Mucosa of rectum (tissue), 2 donors: ENCODE measurements around the gene GOLGA6C.
"Not testable (repeated sequence)": the region's sequence is repeated elsewhere in the genome, so short reads cannot be mapped to it uniquely, and the experiment has no call there.

Experiments used
- H3K27ac ChIP-seq, 2 donors: one replicate each; pipeline ENCODE4 v1.7.0; 2013; ENCODE audit warnings: inconsistent platforms in 2 of 2, low read depth in 2 of 2, low read length in 2 of 2
- H3K27me3 ChIP-seq, 2 donors: one replicate each; pipeline ENCODE4 v1.7.0; 2013; ENCODE audit warnings: low read length in 2 of 2; ENCODE audit not compliant: control insufficient read depth in 2 of 2, insufficient read depth in 2 of 2
- H3K36me3 ChIP-seq, 2 donors: one replicate each; pipeline ENCODE4 v1.7.0; 2013; ENCODE audit warnings: low read length in 2 of 2; ENCODE audit not compliant: control insufficient read depth in 2 of 2, insufficient read depth in 2 of 2
- H3K4me1 ChIP-seq, 2 donors: one replicate each; pipeline ENCODE4 v1.7.0; 2013; ENCODE audit warnings: low read length in 2 of 2, mild to moderate bottlenecking in 1 of 2; ENCODE audit not compliant: control insufficient read depth in 2 of 2, insufficient read depth in 2 of 2
- H3K4me3 ChIP-seq, 2 donors: one replicate each; pipeline ENCODE4 v1.7.0; 2013; ENCODE audit warnings: low read length in 2 of 2
- H3K9ac ChIP-seq, 2 donors: one replicate each; pipeline ENCODE4 v1.7.0; 2013; ENCODE audit warnings: low read length in 2 of 2, low read depth in 1 of 2, mild to moderate bottlenecking in 1 of 2
- H3K9me3 ChIP-seq, 2 donors: one replicate each; pipeline ENCODE4 v1.7.0; 2013; ENCODE audit warnings: low read length in 2 of 2; ENCODE audit not compliant: control insufficient read depth in 2 of 2
- donor health status: healthy.
- donor health status: Normal muscosa, but diverticular disease.

Gene GOLGA6C

GRCh38 chr15:75233504-75234190 lies 24.5 kb upstream of the GOLGA6C start:
- Histone ChIP-seq H3K4me3 (no peak overlapping the region), H3K4me1 (no peaks in the 10 kb centered on the region), H3K27ac (no peak overlapping the region), H3K9ac (no peak overlapping the region), H3K27me3 (peaks cover 0 to 3% of the 10 kb centered on the region in 2 donors), H3K9me3 (no peaks in the 10 kb centered on the region), H3K36me3 (no peaks in the 10 kb centered on the region)

- H3K4me3 ChIP-seq = no peak overlapping the region
These were observed 23.8 kb upstream of the GOLGA6C start for GRCh38 chr15:75234191-75234810.

GRCh38 chr15:75235051-75235673 lies 23.0 kb upstream of the GOLGA6C start:
- Histone ChIP-seq H3K4me1 (no peaks in the 10 kb centered on the region), H3K9me3 (no peaks in the 10 kb centered on the region), H3K36me3 (no peaks in the 10 kb centered on the region), H3K9ac (no peak overlapping the region), H3K27ac (no peak overlapping the region), H3K27me3 (peaks cover 0 to 3% of the 10 kb centered on the region in 2 donors), H3K4me3 (no peak overlapping the region)

More at GRCh38 chr15:75234191-75234810, 23.8 kb upstream of the GOLGA6C start:
- Histone ChIP-seq H3K36me3 (no peaks in the 10 kb centered on the region), H3K27me3 (peaks cover 0 to 3% of the 10 kb centered on the region in 2 donors), H3K27ac (no peak overlapping the region), H3K9me3 (no peaks in the 10 kb centered on the region), H3K9ac (no peak overlapping the region), H3K4me1 (no peaks in the 10 kb centered on the region)

- Histone ChIP-seq H3K27ac (no peak overlapping the region), H3K27me3 (peaks cover 0 to 6% of the 10 kb centered on the region in 2 donors), H3K36me3 (no peaks in the 10 kb centered on the region), H3K9me3 (no peaks in the 10 kb centered on the region), H3K4me3 (no peak overlapping the region), H3K9ac (no peak overlapping the region), H3K4me1 (no peaks in the 10 kb centered on the region)
These were observed 22.1 kb upstream of the GOLGA6C start for GRCh38 chr15:75235760-75236729.

GRCh38 chr15:75237316-75237982 lies 20.7 kb upstream of the GOLGA6C start:
- no peaks in the 10 kb centered on the region for H3K4me1 ChIP-seq
- no peaks in the 10 kb centered on the region for H3K36me3 ChIP-seq
- H3K27me3 ChIP-seq = peaks cover 0 to 6% of the 10 kb centered on the region in 2 donors
- no peak overlapping the region for H3K9ac ChIP-seq
- H3K27ac ChIP-seq = no peak overlapping the region
- no peaks in the 10 kb centered on the region for H3K9me3 ChIP-seq
- no peak overlapping the region for H3K4me3 ChIP-seq

- H3K9me3 ChIP-seq = no peaks in the 10 kb centered on the region
- no peak overlapping the region for H3K4me3 ChIP-seq
- no peaks in the 10 kb centered on the region for H3K4me1 ChIP-seq
- H3K27me3 ChIP-seq = peaks cover 0 to 6% of the 10 kb centered on the region in 2 donors
- no peak overlapping the region for H3K9ac ChIP-seq
- H3K36me3 ChIP-seq = no peaks in the 10 kb centered on the region
- no peak overlapping the region for H3K27ac ChIP-seq
These were observed 20.0 kb upstream of the GOLGA6C start for GRCh38 chr15:75238150-75238549.

GRCh38 chr15:75245741-75246140 lies 12.4 kb upstream of the GOLGA6C start:
- not testable (repeated sequence) for H3K4me1 ChIP-seq, H3K9ac ChIP-seq, H3K27me3 ChIP-seq, H3K4me3 ChIP-seq, H3K36me3 ChIP-seq, H3K9me3 ChIP-seq, H3K27ac ChIP-seq

GRCh38 chr15:75248991-75249390 lies 9.1 kb upstream of the GOLGA6C start:
- H3K4me1 ChIP-seq, H3K36me3 ChIP-seq, H3K4me3 ChIP-seq, H3K9ac ChIP-seq, H3K27me3 ChIP-seq, H3K27ac ChIP-seq, H3K9me3 ChIP-seq: not testable (repeated sequence)

GRCh38 chr15:75249726-75250125 lies 8.4 kb upstream of the GOLGA6C start:
- no peak overlapping the region for H3K4me3 ChIP-seq
- H3K27me3 ChIP-seq = peaks cover 4% of the 10 kb centered on the region in 2 donors
- no peaks in the 10 kb centered on the region for H3K36me3 ChIP-seq
- H3K4me1 ChIP-seq = no peaks in the 10 kb centered on the region
- H3K9me3 ChIP-seq = no peaks in the 10 kb centered on the region
- H3K27ac ChIP-seq = no peak overlapping the region
- no peak overlapping the region for H3K9ac ChIP-seq
